Gastrocnemius medialis (tissue), 4 donors: ENCODE measurements around the gene G6PC3. TPM values are rescaled to one million over a fixed set of nuclear protein-coding genes. Genes with fewer than 3 reads are reported as not detected.
"Not testable (repeated sequence)": the region's sequence is repeated elsewhere in the genome, so short reads cannot be mapped to it uniquely, and the experiment has no call there.

Experiments
- ATAC-seq, 2 donors: fragments of 150-250 bp; one replicate each; pipeline ENCODE4 v1.9.1; 2016
- DNase-seq, 2 donors: peaks; one replicate each; pipeline ENCODE4 v3.0.0-alpha.2; 2019
- H3K27ac ChIP-seq, 4 donors: fragments of 200-600 bp; sonication (generic); 1 replicate in 1 of 4; 2 replicates in 3 of 4; pipeline ENCODE4 v1.5.1; 2016 to 2018; ENCODE audit warnings: mild to moderate bottlenecking in 2 of 4, moderate library complexity in 1 of 4
- H3K27me3 ChIP-seq, 3 donors: fragments of 200-600 bp; sonication (generic) in 2 of 3; 1 replicate in 1 of 3; 2 replicates in 2 of 3; pipeline versions ENCODE4 v1.5.1 to v1.6.0; 2016 to 2019; ENCODE audit warnings: mild to moderate bottlenecking in 1 of 3, moderate library complexity in 1 of 3
- H3K36me3 ChIP-seq, 2 donors: fragments of 200-600 bp; sonication (generic) in 1 of 2; one replicate each; pipeline ENCODE4 v1.5.1; 2017 to 2018
- H3K4me1 ChIP-seq, 2 donors: fragments of 200-600 bp; sonication (generic) in 1 of 2; one replicate each; pipeline ENCODE4 v1.5.1; 2016 to 2017; ENCODE audit warnings: mild to moderate bottlenecking in 2 of 2
- H3K4me3 ChIP-seq, 4 donors: fragments of 200-600 bp; sonication (generic) in 3 of 4; 1 replicate in 1 of 4; 2 replicates in 3 of 4; pipeline ENCODE4 v1.5.1; 2016 to 2019; ENCODE audit warnings: mild to moderate bottlenecking in 2 of 4
- H3K9me3 ChIP-seq, 3 donors: fragments of 200-600 bp; sonication (generic) in 2 of 3; 1 replicate in 1 of 3; 2 replicates in 2 of 3; pipeline ENCODE4 v1.5.1; 2016 to 2019
- CTCF ChIP-seq, 5 experiments: fragments of 450-650 bp in 3 of 5; fragments of 200-600 bp in 2 of 5; sonication (generic) in 2 of 5; IDR thresholded peaks in 4 of 5; conservative IDR thresholded peaks in 1 of 5; 1 replicate in 4 of 5; 2 replicates in 1 of 5; pipeline ENCODE4 v1.5.1; 2016 to 2019; ENCODE audit warnings: antibody characterized with exemption in 5 of 5, mild to moderate bottlenecking in 3 of 5, moderate library complexity in 3 of 5
- POLR2A ChIP-seq, 2 donors: fragments of 450-650 bp; IDR thresholded peaks; one replicate each; pipeline ENCODE4 v1.6.1; 2017; ENCODE audit warnings: antibody characterized with exemption in 2 of 2, mild to moderate bottlenecking in 2 of 2, moderate library complexity in 2 of 2
- in situ Hi-C, 4 donors: fragments of 200-750 bp; cut with MboI; loops; one replicate each; pipeline versions ENCODE4 v1.15.0 to v1.8.0; 2017; ENCODE audit warnings: low sequenced_read_pairs in 4 of 4
- intact Hi-C: fragments of 100-400 bp; cut with DNase I; formaldehyde crosslinking; loops from one replicate; pipeline ENCODE4 v1.15.1; 2023; ENCODE audit warnings: low total_unique reads
- total RNA-seq, 4 donors: library from RNA; depleted of rRNA; stranded (reverse); fragments of >200 nt; gene quantifications; one replicate each; pipeline versions ENCODE4 v1.1.0 to v1.2.3, GENCODE V29; 2016

G6PC3 gene
- total RNA-seq, 4 donors from 2014 or later: 30.5 to 40.5 (median 36.4) TPM

GRCh38 chr17:44024853-44025252 lies 45.7 kb upstream of the G6PC3 start:
- intact Hi-C loops (no loop called here), in situ Hi-C loops (no loop called here)
- no peaks in the 10 kb centered on the region for H3K9me3 ChIP-seq
- no peaks in the 10 kb centered on the region for H3K27me3 ChIP-seq
- TF ChIP-seq CTCF (IDR thresholded peaks at IDR 0.05 in 4 of 5, conservative IDR thresholded peaks at IDR 0.05 in 1 of 5) (no peak), POLR2A (IDR thresholded peaks at IDR 0.05) (no peak)
- H3K36me3 ChIP-seq: peaks cover 0 to 3% of the 10 kb centered on the region in 2 donors
- no peak overlapping the region for H3K4me3 ChIP-seq
- ATAC-seq (no peak), DNase-seq (no peak)
- H3K4me1 ChIP-seq: peaks cover 6 to 7% of the 10 kb centered on the region in 2 donors
- H3K27ac ChIP-seq: no peak overlapping the region

GRCh38 chr17:44029736-44030135 lies 40.8 kb upstream of the G6PC3 start:
- DNase-seq (no peak), ATAC-seq (peak; percentile 68 to 84)
- intact Hi-C loops (no loop called here), in situ Hi-C loops (loop anchor here in 1 of 4 donors (10.0 kb wide), 1 partner anchor 85 kb away; the partner anchor contains the start of gene PPY)
- Histone ChIP-seq H3K27ac (peak overlapping the region in 3 of 4 donors; percentile 8 to 66 (median 29)), H3K27me3 (no peaks in the 10 kb centered on the region), H3K9me3 (no peaks in the 10 kb centered on the region), H3K4me1 (peaks cover 18% of the 10 kb centered on the region in 2 donors), H3K36me3 (peaks cover 0 to 20% of the 10 kb centered on the region in 2 donors), H3K4me3 (no peak overlapping the region)
- TF ChIP-seq POLR2A (IDR thresholded peaks at IDR 0.05) (no peak), CTCF (IDR thresholded peaks at IDR 0.05 in 4 of 5, conservative IDR thresholded peaks at IDR 0.05 in 1 of 5) (no peak)

GRCh38 chr17:44030482-44030881 lies 40.1 kb upstream of the G6PC3 start:
- in situ Hi-C loops: loop anchor here in 1 of 4 donors (10.0 kb wide), 1 partner anchor 86 kb away; the partner anchor contains the start of gene PPY
- no peak for DNase-seq
- Histone ChIP-seq H3K9me3 (no peaks in the 10 kb centered on the region), H3K27me3 (no peaks in the 10 kb centered on the region), H3K4me1 (peaks cover 18% of the 10 kb centered on the region in 2 donors), H3K4me3 (no peak overlapping the region), H3K27ac (peak overlapping the region in 3 of 4 donors; percentile 8 to 66 (median 8)), H3K36me3 (peaks cover 0 to 20% of the 10 kb centered on the region in 2 donors)
- TF ChIP-seq POLR2A (IDR thresholded peaks at IDR 0.05) (no peak), CTCF (IDR thresholded peaks at IDR 0.05 in 4 of 5, conservative IDR thresholded peaks at IDR 0.05 in 1 of 5) (no peak)
- intact Hi-C loops: no loop called here
- no peak for ATAC-seq

GRCh38 chr17:44033861-44034408 lies 36.6 kb upstream of the G6PC3 start:
- DNase-seq (no peak), ATAC-seq (no peak)
- intact Hi-C loops: no loop called here
- in situ Hi-C loops: loop anchor here in 1 of 4 donors (10.0 kb wide), 1 partner anchor 89 kb away; the partner anchor contains the start of gene PPY
- peaks cover 31 to 33% of the 10 kb centered on the region in 2 donors for H3K4me1 ChIP-seq
- no peak overlapping the region for H3K27ac ChIP-seq
- no peak overlapping the region for H3K4me3 ChIP-seq
- H3K9me3 ChIP-seq: no peaks in the 10 kb centered on the region
- TF ChIP-seq POLR2A (IDR thresholded peaks at IDR 0.05) (no peak), CTCF (IDR thresholded peaks at IDR 0.05 in 4 of 5, conservative IDR thresholded peaks at IDR 0.05 in 1 of 5) (no peak)
- H3K27me3 ChIP-seq: no peaks in the 10 kb centered on the region
- H3K36me3 ChIP-seq: peaks cover 0 to 38% of the 10 kb centered on the region in 2 donors

GRCh38 chr17:44034688-44035087 lies 35.8 kb upstream of the G6PC3 start:
- ATAC-seq, intact Hi-C loops: not testable (repeated sequence)

More at GRCh38 chr17:44034688-44035087, 35.8 kb upstream of the G6PC3 start:
- H3K27me3 ChIP-seq, H3K4me3 ChIP-seq, H3K27ac ChIP-seq, DNase-seq, H3K9me3 ChIP-seq: not testable (repeated sequence)
- H3K36me3 ChIP-seq: peaks cover 0 to 38% of the 10 kb centered on the region in 2 donors
- in situ Hi-C loops: loop anchor here in 1 of 4 donors (10.0 kb wide), 1 partner anchor 90 kb away; the partner anchor contains the start of gene PPY
- H3K4me1 ChIP-seq: peaks cover 27 to 32% of the 10 kb centered on the region in 2 donors
